ENCODE results near the gene DZIP1L.

DNA sequence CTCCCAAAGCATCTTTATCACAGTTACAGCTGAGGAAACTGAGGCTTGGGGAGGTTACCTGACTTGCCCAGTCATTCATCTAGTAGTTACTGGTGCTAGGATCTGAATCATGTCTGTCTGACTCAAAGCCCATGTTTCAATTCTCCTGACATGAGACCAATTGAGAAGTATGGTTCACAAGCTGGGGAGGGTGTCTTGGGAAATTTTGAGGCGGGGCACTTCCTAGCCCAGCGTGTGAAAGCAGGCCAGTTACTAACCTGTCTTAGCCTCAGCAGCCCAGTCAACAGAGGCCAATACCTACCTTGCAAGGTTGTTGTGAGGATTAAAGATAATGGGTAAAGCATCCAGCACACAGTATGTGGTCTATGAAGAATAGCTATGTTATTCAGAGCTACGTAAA, 68.5 kb downstream of the DZIP1L start:
- TF ChIP-seq, protein P1, sequence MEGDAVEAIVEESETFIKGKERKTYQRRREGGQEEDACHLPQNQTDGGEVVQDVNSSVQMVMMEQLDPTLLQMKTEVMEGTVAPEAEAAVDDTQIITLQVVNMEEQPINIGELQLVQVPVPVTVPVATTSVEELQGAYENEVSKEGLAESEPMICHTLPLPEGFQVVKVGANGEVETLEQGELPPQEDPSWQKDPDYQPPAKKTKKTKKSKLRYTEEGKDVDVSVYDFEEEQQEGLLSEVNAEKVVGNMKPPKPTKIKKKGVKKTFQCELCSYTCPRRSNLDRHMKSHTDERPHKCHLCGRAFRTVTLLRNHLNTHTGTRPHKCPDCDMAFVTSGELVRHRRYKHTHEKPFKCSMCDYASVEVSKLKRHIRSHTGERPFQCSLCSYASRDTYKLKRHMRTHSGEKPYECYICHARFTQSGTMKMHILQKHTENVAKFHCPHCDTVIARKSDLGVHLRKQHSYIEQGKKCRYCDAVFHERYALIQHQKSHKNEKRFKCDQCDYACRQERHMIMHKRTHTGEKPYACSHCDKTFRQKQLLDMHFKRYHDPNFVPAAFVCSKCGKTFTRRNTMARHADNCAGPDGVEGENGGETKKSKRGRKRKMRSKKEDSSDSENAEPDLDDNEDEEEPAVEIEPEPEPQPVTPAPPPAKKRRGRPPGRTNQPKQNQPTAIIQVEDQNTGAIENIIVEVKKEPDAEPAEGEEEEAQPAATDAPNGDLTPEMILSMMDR (IDR thresholded peaks at IDR 0.05): no peak
- TF ChIP-seq POLR2A (IDR thresholded peaks at IDR 0.05): no peak
